GM19372 (cell line): ENCODE results near the gene RNF44.

ENCODE experiments used
- ATAC-seq: cut with Tn5 transposase; IDR thresholded peaks from one replicate; pipeline ENCODE4 v1.9.1; 2021; ENCODE audit warnings: mild to moderate bottlenecking, low read depth, moderate library complexity; ENCODE audit not compliant: unreplicated experiment

RNF44 gene

DNA sequence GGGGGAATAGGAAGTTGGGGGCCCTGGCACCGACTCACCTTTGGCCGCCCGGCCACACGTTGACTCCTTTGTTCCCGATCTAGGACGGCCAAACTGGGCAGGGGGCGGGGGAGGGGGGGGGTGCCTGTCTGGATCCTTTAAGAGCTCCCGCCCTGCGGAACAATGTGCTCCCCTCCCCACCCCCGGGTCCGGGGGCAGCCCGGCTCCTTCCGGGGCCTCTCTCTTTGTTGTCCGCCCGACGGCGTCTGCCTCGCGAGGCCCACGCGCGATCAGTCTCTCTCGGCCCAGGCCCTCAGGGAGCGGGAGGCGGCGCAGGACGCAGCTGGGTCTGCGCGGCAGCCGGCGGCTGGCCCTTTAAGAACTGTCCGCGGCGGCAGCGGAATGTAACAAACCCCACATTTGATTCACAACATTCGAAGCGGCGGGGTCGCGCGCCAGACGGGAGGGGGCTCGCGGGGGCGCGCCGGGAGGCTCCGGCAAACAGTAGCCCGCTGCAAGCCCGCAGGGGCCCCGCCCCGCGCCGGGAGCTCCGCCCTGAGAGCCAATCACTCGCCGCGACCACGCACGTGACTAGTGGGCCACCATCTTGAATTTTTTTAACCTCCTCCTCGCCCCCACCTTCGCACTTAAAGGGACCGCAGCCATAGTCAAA, at the start of gene RNF44:
RNF44 (minus strand) TSS at position 501 of the 652 bp plus-strand sequence. CDS start 4,930 bp downstream, outside the sequence.
- ATAC-seq: peak; percentile 49

DNA sequence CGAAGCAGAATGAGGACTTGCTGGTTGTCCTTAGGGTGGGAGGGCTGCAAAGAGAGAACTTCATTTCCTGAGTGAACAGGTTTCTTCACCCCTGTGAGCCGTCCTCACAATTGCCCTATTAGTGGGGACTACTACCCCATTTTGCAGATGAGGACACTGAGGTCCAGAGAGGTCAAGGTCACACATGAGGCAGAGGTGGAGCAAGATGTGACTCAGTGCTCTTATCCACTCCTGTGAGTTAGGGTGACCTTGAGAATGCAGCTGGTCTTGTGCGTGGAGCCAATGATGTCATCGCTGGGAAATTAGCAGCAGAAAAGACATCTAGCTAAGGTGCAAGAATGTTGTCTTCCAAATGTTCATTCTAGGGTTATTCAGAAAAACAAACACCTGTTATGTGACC, 45.9 kb upstream of the RNF44 start:
- no peak for ATAC-seq

DNA sequence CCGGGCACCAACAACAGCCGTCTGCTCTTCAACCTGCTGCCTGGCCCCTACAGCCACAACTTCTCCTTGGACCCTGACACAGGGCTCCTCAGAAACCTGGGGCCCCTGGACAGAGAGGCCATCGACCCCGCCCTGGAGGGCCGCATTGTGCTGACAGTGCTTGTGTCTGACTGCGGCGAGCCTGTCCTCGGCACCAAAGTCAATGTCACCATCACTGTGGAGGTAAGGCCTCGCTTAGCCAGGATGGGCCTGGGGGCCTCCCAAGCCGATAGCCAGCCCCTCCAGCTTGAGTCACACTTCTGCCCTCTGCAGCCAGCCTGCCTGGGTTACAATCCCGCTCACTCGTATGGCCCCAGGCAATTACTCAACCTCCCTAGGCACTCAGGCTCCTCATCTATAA, 44.2 kb upstream of the RNF44 start:
- ATAC-seq: no peak

DNA sequence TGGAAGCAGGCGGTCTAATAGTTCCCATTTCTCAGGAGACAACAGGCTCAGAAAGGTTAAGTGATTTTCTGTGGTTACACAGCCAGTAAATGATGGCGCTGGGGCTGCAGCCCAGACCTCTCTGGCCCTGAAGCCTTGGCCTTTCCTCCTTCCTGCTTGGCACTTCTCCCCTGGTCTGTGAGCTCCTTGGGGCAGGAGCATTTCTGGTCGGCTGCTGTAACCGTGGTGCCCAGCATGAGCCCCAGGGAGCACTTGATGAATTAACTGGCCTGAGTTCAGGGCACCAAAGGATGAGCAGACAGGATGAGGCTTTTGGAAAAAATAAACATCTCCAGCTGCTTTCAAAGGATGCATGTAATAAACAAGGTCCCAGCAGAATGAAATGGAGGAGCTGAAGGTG, 42.1 kb upstream of the RNF44 start:
- no peak for ATAC-seq

DNA sequence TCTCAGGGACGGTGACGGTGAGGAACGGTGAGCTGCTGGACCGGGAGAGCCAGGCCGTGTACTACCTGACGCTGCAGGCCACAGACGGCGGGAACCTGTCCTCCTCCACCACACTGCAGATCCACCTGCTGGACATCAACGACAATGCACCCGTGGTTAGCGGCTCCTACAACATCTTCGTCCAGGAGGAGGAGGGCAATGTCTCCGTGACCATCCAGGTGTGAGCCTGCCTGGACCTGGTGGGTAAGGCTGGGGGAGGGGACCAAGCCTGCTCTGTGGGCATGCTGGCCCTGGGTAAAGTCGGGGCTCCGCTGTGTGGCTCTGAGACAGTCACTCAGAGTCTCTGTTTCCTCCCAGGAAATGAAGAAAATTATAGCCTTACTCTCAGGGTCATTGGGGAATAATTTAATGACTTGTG, 41.2 kb upstream of the RNF44 start:
- ATAC-seq: peak; percentile 65

DNA sequence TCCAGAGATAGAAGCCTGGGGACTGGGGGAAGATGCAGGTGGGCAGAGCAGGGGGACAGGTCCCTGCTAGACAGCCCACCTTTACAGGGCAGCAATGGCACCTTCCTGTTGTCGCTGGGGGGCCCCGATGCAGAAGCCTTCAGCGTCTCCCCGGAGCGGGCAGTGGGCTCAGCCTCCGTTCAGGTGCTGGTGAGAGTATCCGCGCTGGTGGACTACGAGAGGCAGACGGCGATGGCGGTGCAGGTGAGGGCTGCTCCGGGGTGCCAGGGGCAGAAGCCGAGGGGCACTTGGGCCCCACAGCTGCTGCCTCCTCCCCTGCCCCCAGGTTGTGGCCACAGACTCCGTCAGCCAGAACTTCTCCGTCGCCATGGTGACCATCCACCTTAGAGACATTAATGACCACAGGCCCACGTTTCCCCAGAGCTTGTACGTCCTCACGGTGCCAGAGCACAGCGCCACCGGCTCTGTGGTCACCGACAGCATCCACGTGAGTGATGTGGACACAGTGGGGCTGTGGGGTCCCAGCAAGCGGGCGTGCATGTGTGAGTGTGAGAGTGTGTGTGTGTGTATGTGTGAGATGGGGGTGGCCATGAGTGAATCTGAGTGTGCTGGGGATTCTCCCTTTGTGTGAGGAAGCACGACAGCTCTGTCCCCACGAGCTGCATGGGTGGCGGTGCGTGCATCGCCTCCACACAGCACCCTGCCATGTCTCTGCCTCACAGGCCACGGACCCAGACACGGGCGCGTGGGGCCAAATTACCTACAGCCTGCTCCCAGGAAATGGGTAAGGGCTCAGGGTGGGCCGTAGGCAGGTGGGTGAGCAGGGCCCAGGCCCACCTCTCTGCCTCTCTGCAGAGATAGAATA, 40.3 kb upstream of the RNF44 start:
- no peak for ATAC-seq

DNA sequence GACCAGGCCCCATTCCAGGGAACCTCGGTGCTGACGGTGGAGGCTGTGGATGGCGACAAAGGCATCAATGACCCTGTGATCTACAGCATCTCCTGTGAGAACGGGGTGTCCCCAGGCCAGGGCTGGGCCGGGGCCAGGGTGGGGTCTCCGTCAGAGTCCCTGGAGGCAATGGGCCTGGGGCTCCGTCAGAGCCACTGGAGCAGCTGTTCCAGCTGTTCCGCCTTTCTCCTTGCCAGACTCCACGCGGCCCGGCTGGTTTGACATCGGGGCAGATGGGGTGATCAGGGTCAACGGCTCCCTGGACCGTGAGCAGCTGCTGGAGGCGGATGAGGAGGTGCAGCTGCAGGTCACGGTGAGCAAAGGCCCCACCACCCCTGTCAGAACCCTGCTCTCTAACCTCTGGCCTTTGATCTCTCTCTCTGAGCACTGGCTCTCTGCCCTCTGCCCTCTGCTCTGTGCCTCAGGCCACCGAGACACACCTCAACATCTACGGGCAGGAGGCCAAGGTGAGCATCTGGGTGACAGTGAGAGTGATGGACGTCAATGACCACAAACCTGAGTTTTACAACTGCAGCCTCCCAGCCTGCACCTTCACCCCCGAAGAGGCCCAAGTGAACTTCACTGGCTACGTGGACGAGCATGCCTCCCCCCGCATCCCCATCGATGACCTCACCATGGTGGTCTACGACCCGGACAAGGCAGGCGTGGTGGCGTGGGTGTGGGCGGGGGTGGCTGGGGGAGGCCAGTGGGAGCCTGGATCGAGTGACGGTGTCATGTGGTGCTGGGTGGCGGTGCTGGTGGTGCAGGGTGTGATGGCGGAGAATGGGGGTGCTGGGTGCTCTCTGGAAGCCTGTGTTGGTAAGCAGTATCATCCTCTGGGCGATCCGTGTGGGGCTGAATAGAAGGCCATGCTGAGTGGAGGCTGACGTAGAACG, 38.6 kb upstream of the RNF44 start:
- no peak for ATAC-seq

DNA sequence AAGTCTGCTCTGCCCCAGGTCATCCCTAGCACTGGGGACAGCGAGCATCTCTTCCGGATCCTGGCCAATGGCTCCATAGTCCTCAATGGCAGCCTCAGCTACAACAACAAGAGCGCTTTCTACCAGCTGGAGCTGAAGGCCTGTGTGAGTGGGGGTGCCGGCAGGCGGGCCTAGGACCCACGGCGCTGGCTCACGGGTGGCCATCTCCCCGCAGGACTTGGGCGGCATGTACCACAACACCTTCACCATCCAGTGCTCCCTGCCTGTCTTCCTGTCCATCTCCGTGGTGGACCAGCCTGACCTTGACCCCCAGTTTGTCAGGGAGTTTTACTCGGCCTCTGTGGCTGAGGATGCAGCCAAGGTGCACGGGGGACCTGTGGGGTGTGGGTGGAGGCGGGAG, 37.9 kb upstream of the RNF44 start:
- ATAC-seq: no peak

DNA sequence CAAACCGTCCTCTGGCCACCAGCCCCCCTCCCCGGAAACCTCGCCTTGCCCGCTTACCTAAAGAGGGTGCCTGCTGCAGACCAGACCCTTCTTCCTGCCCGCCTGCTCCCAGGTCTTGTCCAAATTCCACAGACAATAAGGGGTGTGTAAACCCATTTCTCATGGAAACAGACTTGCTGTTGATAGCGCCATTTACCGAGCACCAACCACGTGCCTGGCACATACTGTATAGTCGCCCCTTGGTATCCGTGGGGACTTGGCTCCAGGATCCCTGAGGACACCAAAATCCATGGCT, 37.0 kb upstream of the RNF44 start:
- no peak for ATAC-seq

DNA sequence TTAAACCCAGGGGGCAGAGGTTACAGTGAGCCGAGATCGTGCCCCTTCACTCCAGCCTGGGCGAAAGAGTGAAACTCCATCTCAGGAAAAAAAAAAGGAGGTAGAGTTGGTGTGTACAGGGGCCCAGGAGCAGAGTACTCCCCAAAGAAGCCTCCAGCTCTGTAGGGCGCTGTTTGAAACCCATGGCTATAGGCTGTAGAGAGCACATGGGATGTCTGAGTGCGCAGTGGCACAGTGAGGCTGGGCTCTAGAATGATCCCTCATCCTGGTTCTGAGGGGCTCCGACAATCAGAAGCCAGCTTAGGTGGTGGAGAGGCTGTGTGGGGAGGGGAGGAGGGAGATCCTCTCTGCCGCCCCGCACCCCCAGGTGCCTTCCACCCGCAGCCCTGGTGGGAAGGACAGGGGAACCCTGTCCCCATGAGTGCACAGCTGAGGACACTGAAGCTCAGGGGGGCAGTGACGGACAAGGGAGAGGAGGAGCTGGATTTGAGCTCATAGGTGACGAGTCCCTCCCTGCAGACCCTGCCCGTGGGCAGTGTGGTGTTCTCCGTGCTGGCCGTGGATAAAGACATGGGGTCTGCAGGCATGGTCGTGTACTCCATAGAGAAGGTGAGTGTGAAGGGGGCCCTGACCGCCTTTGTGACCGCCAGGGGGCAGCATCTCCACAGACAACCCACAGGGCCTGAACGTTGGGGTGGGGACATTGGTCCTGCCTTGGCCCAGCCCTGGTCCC, 36.5 kb upstream of the RNF44 start:
- no peak for ATAC-seq

DNA sequence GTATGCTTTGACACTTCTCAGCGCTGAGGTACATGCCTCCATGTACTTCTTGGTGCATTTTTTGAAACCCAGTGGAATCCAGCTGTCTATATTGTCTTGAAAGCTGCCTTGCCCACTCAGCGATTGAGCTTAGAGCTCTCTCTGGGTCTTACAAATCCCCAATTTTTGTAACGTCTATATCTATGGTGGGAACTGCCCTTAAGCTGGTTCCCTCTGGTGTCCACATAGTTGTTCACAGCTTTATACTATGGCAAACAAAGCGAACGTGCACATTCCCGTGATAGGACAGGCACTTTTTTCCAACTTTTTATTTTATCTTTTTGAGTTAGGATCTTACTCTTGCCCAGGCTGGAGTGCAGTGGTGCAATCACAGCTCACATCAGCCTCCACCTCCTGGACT, 32.8 kb upstream of the RNF44 start:
- no peak for ATAC-seq

DNA sequence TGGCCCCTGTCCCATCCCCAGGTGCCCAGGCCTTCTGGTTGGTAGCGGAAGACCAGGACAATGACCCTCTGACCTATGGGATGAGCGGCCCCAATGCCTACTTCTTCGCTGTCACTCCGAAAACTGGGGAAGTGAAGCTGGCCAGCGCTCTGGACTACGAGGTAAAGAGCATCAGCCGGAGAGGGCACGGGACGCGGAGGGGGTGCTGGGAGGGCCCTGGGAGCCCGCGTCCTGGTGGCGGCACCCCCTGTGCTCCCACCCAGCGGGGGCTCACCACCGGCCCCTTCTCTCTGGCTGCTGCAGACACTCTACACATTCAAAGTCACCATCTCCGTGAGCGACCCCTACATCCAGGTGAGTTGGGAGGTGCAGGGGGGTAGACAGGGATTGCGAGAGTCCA, 31.5 kb upstream of the RNF44 start:
- no peak for ATAC-seq

DNA sequence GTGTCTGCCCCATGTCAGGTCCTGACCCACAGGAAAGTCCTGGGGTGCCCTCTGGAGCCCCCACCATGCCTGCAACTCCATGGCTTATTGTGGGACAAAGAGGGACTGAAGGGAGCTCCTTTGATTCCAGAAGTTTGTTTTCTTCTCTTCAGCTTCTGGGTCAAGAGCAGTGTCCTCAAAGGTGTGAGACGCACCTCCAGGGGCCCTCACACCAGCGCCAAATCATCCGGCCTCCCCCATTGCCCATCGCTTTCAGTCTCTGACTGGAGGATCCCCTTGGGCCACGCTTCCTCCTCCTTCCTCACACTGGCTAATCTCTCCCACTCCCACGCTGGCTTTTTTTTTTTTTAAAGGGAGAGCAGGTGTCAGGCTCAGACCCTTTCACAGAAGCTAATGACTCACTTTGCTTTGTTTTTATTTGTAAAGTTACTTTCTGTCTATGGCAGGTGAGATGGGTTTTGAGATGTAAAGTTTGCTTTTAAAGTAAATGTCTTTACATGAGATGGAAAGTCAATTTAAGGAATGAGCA, 28.6 kb upstream of the RNF44 start:
- ATAC-seq: no peak

DNA sequence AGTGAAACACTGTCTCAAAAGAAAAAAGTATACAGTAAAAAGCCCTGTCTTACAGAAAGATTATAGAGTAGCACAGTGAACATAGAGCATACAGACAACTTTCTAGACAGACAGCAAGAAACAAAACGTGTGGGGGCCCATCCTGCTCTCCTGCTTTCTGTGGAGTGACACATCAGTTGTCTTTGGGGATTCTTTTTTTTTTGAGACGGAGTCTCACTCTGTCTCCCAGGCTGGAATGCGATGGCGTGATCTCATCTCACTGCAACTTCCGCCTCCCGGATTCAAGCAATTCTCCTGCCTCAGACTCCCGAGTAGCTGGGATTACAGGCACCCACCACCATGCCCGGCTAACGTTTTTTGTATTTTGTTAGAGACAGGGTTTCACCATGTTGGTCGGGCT, 26.8 kb upstream of the RNF44 start:
- no peak for ATAC-seq

DNA sequence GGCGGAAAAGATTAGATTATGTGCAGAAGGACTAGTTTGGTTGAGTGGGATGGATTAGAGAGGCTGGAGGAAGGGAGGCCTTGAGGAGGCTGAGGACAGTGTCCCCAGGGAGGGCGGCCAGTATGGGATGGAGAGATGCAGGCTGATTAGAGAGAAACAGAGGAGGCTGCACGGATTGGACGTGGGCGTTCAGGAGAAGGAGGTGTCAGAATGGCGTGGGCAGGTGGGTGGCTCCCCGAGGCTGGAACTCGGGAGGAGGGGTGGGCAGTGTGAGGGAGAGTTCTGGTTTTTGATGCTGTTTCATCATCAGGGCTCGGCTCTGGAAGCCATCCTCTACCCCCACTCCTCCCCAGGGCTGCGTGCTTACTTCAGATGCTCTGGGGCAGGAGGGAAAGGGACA, 25.0 kb upstream of the RNF44 start:
- ATAC-seq: no peak

DNA sequence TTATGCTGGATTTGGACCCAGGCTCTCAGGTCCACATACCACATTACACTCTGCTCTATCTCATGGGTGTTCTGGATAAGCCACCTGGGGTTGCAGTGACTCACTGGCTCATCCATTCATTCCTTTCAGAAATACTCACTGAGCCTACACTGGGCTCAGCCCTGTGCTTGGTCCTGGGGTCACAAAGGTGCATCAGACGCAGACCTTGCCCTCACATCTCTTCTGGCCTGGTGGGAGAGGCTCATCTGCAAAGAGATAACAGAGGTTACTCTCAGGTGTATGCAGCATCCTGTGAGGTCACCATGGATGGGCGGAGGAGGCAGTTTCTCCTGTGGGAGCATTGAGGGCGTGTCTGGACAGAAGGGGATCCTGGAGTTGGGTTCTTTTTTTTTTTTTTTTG, 24.1 kb upstream of the RNF44 start:
- ATAC-seq: no peak

DNA sequence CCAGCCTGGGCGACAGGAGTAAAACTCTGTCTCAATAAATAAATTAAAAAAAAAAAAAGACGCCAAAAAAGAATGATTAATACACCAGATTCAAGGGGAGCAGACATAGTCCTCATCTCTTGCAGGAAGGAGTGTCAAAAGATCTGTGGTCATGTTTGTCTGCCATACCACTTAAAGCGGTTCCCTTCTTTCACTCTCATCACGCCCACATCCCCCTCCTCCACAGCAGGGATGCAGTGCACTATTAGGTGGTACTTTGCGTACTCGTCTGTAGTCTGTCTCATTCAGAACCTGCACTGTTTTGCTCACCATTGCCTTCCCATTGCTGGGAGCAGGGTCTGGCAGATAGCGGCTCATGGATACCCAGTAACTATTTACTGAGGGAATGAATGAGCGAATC, 23.2 kb upstream of the RNF44 start:
- no peak for ATAC-seq

DNA sequence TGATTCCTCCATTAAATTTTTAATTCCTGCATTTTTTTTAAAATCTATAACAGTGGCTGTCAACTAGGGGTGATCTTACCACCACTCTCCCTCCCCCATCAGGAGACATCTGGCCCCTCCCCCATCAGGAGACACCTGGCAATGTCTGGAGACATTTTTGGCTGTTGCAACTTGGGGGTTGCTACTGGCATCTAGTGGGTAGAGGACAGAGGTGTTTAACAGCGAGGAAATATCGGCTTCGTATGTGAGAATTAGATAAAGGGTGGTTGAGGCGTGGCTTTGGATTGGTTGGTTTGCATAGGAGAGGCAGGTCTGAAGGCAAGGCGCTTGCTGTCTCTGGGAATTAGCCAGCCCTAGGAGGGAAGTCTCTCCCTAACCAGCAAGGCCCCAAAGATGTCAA, 22.5 kb upstream of the RNF44 start:
- ATAC-seq: no peak

DNA sequence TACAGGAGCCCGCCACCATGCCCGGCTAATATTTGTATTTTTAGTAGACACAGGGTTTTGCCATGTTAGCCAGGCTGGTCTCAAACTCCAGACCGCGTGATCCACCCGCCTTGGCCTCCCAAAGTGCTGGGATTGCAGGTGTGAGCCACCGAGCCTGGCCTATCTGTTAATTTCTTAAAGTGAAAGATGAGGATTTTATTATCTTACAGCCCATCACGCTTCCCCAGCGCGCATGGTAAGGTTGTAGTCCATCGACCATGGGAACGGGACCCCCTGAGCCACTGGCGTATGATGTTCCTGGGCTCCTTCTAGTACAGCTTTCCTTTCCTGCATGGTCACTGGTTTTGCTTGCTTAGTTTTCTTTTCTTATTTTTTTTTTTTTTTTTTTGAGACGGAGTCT, 20.6 kb upstream of the RNF44 start:
- no peak for ATAC-seq
